Keratinocyte (primary cell): ENCODE measurements around the gene GPRC5C. TPM values are rescaled to one million over a fixed set of nuclear protein-coding genes. Genes with fewer than 3 reads are reported as not detected.

Experiments
- DNase-seq: peaks from one replicate; pipeline ENCODE4 v3.0.0-alpha.2; 2011; ENCODE audit warnings: low read depth, missing footprints, low spot score
- FAIRE-seq: peaks from 2 replicates; lab custom pipeline; 2011; peaks lifted over from hg19 to GRCh38; lab: Jason Lieb, UNC
- H2AFZ ChIP-seq: 2 replicates; pipeline ENCODE4 v1.6.0; 2012; ENCODE audit warnings: low read length, control low read depth, inconsistent platforms; ENCODE audit not compliant: control insufficient read depth
- H3K27ac ChIP-seq: 2 replicates; pipeline ENCODE4 v1.5.1; 2011; ENCODE audit warnings: low read length; ENCODE audit not compliant: control insufficient read depth, insufficient read depth
- H3K27me3 ChIP-seq: 3 replicates; pipeline ENCODE4 v1.6.0; 2011; ENCODE audit warnings: low read length; ENCODE audit not compliant: control insufficient read depth, insufficient read depth; ENCODE audit errors: extremely low read depth
- H3K36me3 ChIP-seq, 2 experiments: 2 replicates in 1 of 2; 3 replicates in 1 of 2; pipeline ENCODE4 v1.5.1; 2011; ENCODE audit warnings: low read length in 2 of 2, mild to moderate bottlenecking in 1 of 2; ENCODE audit not compliant: control insufficient read depth in 2 of 2, insufficient read depth in 2 of 2; ENCODE audit errors: extremely low read depth in 1 of 2
- H3K4me1 ChIP-seq: 3 replicates; pipeline ENCODE4 v1.5.1; 2011; ENCODE audit warnings: low read length; ENCODE audit not compliant: control insufficient read depth, insufficient read depth; ENCODE audit errors: extremely low read depth
- H3K4me2 ChIP-seq: 3 replicates; pipeline ENCODE4 v1.6.0; 2011; ENCODE audit warnings: low read depth, low read length; ENCODE audit not compliant: control insufficient read depth, insufficient read depth; ENCODE audit errors: extremely low read depth
- H3K4me3 ChIP-seq, 3 experiments: fragments of 200-600 bp in 1 of 3; sonication (generic) in 1 of 3; 2 replicates in 2 of 3; 3 replicates in 1 of 3; pipeline ENCODE4 v1.5.1; 2011 to 2016; ENCODE audit warnings: low read length in 3 of 3, mild to moderate bottlenecking in 3 of 3, control low read depth in 2 of 3, inconsistent platforms in 1 of 3, low read depth in 1 of 3, mixed read lengths in 1 of 3, mixed run types in 1 of 3, moderate library complexity in 1 of 3; ENCODE audit not compliant: control insufficient read depth in 2 of 3, insufficient read depth in 2 of 3; ENCODE audit errors: extremely low read depth in 1 of 3
- H3K79me2 ChIP-seq: 2 replicates; pipeline ENCODE4 v1.6.0; 2012; ENCODE audit warnings: low read length; ENCODE audit not compliant: control insufficient read depth, insufficient read depth
- H3K9ac ChIP-seq: 3 replicates; pipeline ENCODE4 v1.6.0; 2011; ENCODE audit warnings: low read length; ENCODE audit not compliant: control insufficient read depth, insufficient read depth; ENCODE audit errors: extremely low read depth
- H3K9me1 ChIP-seq: 3 replicates; pipeline ENCODE4 v1.6.0; 2011; ENCODE audit warnings: low read length; ENCODE audit not compliant: control insufficient read depth, insufficient read depth; ENCODE audit errors: extremely low read depth
- H3K9me3 ChIP-seq: 2 replicates; pipeline ENCODE4 v1.5.1; 2012; ENCODE audit warnings: low read depth, low read length; ENCODE audit not compliant: control insufficient read depth
- H4K20me1 ChIP-seq: 3 replicates; pipeline ENCODE4 v1.6.0; 2011; ENCODE audit warnings: low read length; ENCODE audit not compliant: control insufficient read depth, insufficient read depth; ENCODE audit errors: extremely low read depth
- EZH2 ChIP-seq: IDR thresholded peaks from one replicate; pipeline ENCODE4 v1.6.1; 2012; ENCODE audit warnings: inconsistent platforms, mild to moderate bottlenecking, low read length, moderate library complexity
- dilution Hi-C: fragments of 300-500 bp; cut with MboI; formaldehyde crosslinking; loops from one replicate; pipeline ENCODE4 v1.7.0; 2020; ENCODE audit warnings: low sequenced_read_pairs; ENCODE audit not compliant: extremely low pct_ligation_motif_present
- polyA plus RNA-seq, 5 experiments: library from polyadenylated mRNA; depleted of rRNA in 3 of 5; stranded (reverse) in 3 of 5; stranded (forward) in 1 of 5; unstranded in 1 of 5; fragments of >200 nt; gene quantifications; 1 replicate in 1 of 5; 2 replicates in 3 of 5; 3 replicates in 1 of 5; pipeline versions ENCODE4 v1.2.1 to v1.2.3, GENCODE V29; 2011 to 2012; ENCODE audit warnings: missing spikeins in 2 of 5, low read depth in 1 of 5, low replicate concordance in 1 of 5
- TF ChIP-seq, protein P1 (sequence below), 3 experiments: IDR thresholded peaks in 1 of 3; conservative IDR thresholded peaks in 1 of 3; optimal IDR thresholded peaks in 1 of 3; 2 replicates in 2 of 3; 3 replicates in 1 of 3; pipeline versions ENCODE3 to v1.5.1; 2011; ENCODE audit warnings: low read length in 3 of 3, mild to moderate bottlenecking in 3 of 3, moderate library complexity in 2 of 3, control low read depth in 1 of 3, inconsistent platforms in 1 of 3; ENCODE audit not compliant: insufficient read depth in 2 of 3; ENCODE audit errors: extremely low read depth in 1 of 3

GPRC5C gene
- polyA plus RNA-seq, 1 donor (not counting 4 experiments of a cell fraction or from before 2014, with no cell fraction given): 24.2 TPM

DNA sequence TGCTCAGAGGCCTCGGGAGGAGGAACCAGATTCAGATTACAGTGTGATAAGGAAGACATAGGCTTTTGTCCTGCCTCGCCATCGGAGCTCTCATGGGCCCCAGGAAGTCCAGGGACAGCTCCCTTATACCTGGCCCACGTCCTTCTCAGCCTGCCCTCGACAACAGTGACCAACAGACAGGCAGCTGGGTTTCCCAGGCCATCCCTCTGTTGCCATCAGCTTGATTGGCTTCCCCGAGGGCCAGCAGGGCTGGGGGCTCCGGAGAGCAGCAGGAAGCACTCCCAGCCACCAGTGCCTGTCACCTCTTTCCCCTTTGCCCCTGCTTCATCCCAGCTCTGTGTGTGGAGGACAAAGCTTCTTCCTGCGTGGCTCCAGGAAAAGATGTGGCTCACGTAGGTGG lies 52.2 kb downstream of the GPRC5C start:
- H4K20me1 ChIP-seq: no peaks in the 10 kb centered on the region
- dilution Hi-C loops: no loop called here
- FAIRE-seq (no peak), DNase-seq (no peak)
- H3K4me1 ChIP-seq: no peaks in the 10 kb centered on the region
- H3K36me3 ChIP-seq: no peaks in the 10 kb centered on the region
- H3K27me3 ChIP-seq: peaks cover 7% of the 10 kb centered on the region
- no peak overlapping the region for H3K4me2 ChIP-seq
- H3K4me3 ChIP-seq: no peak overlapping the region
- H3K9me1 ChIP-seq: no peaks in the 10 kb centered on the region
- TF ChIP-seq EZH2: no peak
- TF ChIP-seq, protein P1, sequence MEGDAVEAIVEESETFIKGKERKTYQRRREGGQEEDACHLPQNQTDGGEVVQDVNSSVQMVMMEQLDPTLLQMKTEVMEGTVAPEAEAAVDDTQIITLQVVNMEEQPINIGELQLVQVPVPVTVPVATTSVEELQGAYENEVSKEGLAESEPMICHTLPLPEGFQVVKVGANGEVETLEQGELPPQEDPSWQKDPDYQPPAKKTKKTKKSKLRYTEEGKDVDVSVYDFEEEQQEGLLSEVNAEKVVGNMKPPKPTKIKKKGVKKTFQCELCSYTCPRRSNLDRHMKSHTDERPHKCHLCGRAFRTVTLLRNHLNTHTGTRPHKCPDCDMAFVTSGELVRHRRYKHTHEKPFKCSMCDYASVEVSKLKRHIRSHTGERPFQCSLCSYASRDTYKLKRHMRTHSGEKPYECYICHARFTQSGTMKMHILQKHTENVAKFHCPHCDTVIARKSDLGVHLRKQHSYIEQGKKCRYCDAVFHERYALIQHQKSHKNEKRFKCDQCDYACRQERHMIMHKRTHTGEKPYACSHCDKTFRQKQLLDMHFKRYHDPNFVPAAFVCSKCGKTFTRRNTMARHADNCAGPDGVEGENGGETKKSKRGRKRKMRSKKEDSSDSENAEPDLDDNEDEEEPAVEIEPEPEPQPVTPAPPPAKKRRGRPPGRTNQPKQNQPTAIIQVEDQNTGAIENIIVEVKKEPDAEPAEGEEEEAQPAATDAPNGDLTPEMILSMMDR (optimal IDR thresholded peaks at IDR 0.05 in 1 of 3, IDR thresholded peaks at IDR 0.05 in 1 of 3, conservative IDR thresholded peaks at IDR 0.05 in 1 of 3; ENCODE audit: extremely low read depth in 1 of 3, insufficient read depth in 2 of 3, low read length in 3 of 3): no peak
- H3K9me3 ChIP-seq: no peaks in the 10 kb centered on the region
- H3K9ac ChIP-seq: no peak overlapping the region
- no peaks in the 10 kb centered on the region for H3K79me2 ChIP-seq
- H2AFZ ChIP-seq: no peak overlapping the region
- H3K27ac ChIP-seq: no peak overlapping the region

DNA sequence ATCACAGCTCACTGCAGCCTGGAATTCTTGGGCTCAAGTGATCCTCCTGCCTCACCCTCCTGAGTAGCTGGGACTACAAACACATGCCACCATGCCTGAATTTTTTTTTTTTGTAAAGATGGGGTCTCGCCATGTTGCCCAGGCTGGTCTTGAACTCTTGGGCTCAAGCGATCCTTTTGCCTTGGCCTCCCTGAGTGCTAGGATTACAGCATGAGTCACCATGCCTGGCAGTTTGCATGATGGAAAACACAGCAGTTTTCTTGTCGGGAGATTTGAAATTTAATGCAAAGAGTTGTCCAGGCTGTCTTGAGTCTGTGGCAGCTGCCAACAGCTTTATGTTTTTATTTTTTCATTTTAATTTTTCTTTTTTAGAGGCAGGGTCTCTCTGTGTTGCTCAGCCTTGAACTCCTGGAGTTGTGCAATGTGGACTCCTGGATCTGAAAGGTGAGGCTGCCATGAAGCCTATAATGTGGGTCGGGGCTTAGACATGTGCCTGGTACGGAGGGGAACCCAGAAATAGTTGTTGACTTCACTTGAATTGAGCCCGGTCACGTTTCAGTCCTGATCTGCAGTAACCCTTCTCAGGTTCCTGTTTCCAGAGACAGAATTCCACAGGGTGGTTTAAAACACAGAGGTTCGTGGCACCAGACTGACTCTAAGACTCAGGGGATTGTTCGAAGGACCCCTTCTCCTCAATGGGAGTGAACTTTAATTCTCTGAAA lies 53.3 kb downstream of the GPRC5C start:
- FAIRE-seq (no peak), DNase-seq (no peak)
- peaks cover 6% of the 10 kb centered on the region for H3K27me3 ChIP-seq
- H3K4me3 ChIP-seq: no peak overlapping the region
- H3K9ac ChIP-seq: no peak overlapping the region
- no peak overlapping the region for H3K27ac ChIP-seq
- H3K4me2 ChIP-seq: no peak overlapping the region
- H3K4me1 ChIP-seq: no peaks in the 10 kb centered on the region
- no peaks in the 10 kb centered on the region for H4K20me1 ChIP-seq
- H3K36me3 ChIP-seq: no peaks in the 10 kb centered on the region
- no peaks in the 10 kb centered on the region for H3K9me3 ChIP-seq
- H3K79me2 ChIP-seq: no peaks in the 10 kb centered on the region
- H3K9me1 ChIP-seq: no peaks in the 10 kb centered on the region
- TF ChIP-seq, protein P1 (optimal IDR thresholded peaks at IDR 0.05 in 1 of 3, IDR thresholded peaks at IDR 0.05 in 1 of 3, conservative IDR thresholded peaks at IDR 0.05 in 1 of 3; ENCODE audit: extremely low read depth in 1 of 3, insufficient read depth in 2 of 3, low read length in 3 of 3): no peak
- TF ChIP-seq EZH2: no peak
- dilution Hi-C loops: no loop called here
- no peak overlapping the region for H2AFZ ChIP-seq
